ENCODE results near the gene KRT85.

KRT85 gene

DNA sequence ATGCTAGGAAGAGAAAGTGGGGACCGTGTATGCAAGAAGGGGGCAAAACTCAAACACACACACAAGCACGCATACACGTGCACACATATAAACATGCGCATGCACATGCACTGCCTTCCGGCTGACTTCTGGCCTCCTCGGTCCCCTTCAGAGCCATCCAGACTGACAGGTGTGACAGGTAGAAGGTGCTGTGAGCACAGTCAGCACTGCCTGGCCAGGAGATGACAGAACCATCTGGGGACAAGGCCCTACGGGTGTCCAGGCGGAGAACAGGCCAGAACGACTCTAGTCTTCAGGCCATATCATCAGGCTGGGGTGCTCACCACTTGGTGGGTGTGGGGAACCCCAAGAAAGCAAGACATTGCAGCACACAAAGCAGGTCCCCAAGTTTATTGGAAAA, 53.4 kb downstream of the KRT85 start:
- no peak for DNase-seq (ENCODE audit: low read depth)
- H3K4me3 ChIP-seq (ENCODE audit: control insufficient read depth, low read depth, low read length) = no peak overlapping the region
- TF ChIP-seq, protein P1, sequence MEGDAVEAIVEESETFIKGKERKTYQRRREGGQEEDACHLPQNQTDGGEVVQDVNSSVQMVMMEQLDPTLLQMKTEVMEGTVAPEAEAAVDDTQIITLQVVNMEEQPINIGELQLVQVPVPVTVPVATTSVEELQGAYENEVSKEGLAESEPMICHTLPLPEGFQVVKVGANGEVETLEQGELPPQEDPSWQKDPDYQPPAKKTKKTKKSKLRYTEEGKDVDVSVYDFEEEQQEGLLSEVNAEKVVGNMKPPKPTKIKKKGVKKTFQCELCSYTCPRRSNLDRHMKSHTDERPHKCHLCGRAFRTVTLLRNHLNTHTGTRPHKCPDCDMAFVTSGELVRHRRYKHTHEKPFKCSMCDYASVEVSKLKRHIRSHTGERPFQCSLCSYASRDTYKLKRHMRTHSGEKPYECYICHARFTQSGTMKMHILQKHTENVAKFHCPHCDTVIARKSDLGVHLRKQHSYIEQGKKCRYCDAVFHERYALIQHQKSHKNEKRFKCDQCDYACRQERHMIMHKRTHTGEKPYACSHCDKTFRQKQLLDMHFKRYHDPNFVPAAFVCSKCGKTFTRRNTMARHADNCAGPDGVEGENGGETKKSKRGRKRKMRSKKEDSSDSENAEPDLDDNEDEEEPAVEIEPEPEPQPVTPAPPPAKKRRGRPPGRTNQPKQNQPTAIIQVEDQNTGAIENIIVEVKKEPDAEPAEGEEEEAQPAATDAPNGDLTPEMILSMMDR (conservative IDR thresholded peaks at IDR 0.05; ENCODE audit: control insufficient read depth, insufficient read depth, low read depth, low read length) = no peak

DNA sequence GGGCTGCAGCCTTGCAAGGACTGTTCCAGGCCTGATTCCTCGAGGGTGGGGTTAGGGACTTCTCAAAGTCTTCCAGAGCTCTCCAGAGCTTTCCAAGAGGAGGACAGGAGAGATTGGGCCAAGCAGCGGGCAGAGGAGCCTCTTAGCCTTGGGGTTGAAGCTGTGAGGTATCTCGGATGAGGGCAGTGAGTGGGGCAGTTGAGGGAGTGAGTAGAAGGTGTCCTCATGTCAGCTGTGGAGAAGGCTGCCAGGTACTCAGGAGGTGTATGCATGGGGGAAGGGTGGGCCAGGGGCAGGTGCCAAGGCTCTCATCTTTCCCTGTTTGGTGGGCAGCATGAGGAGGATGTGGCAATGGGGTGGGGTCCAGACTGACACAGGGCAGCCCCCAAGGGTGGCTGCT, 53.8 kb downstream of the KRT85 start:
- DNase-seq (ENCODE audit: low read depth) = no peak
- TF ChIP-seq, protein P1 (conservative IDR thresholded peaks at IDR 0.05; ENCODE audit: control insufficient read depth, insufficient read depth, low read depth, low read length) = no peak
- H3K4me3 ChIP-seq (ENCODE audit: control insufficient read depth, low read depth, low read length) = no peak overlapping the region

DNA sequence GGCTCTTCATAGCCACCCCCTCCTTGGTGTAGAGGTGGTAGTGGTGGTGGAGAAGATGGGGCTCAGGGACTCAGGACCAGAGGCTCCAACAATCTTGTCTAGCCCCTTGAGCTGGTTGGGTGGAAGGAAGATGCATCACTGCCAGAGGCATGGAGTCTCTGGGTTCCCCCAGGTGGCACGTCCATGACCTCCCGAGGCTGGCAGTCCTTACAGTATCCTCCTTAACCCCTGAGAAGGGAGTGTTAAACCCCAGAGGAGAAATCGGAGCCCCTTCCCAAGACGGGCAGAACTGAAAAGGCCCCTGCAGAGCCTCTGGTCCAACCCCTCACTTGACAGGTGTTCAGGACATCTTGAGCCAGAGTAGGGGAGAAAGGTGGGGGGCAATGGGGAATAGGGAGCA, 55.2 kb downstream of the KRT85 start:
- TF ChIP-seq, protein P1 (conservative IDR thresholded peaks at IDR 0.05; ENCODE audit: control insufficient read depth, insufficient read depth, low read depth, low read length) = no peak
- DNase-seq (ENCODE audit: low read depth) = no peak

DNA sequence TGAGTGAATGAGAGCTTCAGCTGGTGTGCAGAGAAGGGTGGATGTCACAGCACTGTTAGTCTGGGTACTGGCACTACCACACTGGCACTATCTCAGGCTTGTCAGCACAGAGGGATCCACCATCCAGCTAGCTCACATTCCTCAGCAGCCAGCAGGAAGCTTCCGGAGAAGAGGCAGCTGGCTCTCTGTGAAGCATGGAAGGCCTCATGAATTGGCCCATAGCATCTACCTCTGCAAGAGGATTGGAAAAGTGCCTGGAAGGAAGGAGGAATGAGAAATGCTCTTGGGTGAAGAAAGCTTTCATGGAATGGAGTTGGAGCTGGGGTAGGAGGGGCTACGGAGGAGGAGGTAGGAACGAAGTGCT, 56.0 kb downstream of the KRT85 start:
- TF ChIP-seq, protein P1 (conservative IDR thresholded peaks at IDR 0.05; ENCODE audit: control insufficient read depth, insufficient read depth, low read depth, low read length) = no peak
- no peak for DNase-seq (ENCODE audit: low read depth)
- H3K4me3 ChIP-seq (ENCODE audit: control insufficient read depth, low read depth, low read length) = no peak overlapping the region

More for the DNA sequence above, 55.2 kb downstream of the KRT85 start:
- H3K4me3 ChIP-seq (ENCODE audit: control insufficient read depth, low read depth, low read length) = no peak overlapping the region

DNA sequence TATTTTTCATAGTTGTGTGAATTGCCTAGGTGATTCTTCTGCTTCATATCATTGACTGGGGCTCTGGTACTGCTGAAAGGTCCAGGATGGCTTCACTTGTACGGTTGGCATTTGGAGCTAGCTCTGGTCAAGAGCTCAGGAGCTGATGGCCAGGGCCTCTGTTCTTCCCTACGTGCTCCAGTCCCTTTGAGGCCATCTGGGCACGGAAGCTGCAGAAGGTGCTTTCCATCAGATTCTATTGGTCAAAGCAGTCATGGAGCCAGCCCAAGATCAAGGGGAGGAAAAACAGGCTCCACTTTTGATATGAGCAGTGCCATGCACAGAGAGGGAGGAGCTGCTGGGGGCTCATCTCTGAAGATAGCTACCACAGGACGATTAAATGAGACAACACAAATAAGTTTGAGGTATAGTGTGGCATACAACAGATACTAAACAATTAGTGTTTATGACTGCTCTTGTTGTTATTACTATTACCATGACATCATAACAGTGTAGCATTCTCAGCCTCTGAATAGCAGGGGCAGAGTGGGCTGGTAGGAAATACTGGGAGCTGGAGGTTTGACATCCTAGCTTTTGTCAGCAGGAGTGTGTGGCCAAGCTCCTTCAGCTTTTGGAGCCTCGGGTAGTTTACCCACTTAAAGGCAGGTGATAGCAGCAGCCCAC, 56.5 kb downstream of the KRT85 start:
- TF ChIP-seq, protein P1 (conservative IDR thresholded peaks at IDR 0.05; ENCODE audit: control insufficient read depth, insufficient read depth, low read depth, low read length) = no peak
- no peak for DNase-seq (ENCODE audit: low read depth)
- no peak overlapping the region for H3K4me3 ChIP-seq (ENCODE audit: control insufficient read depth, low read depth, low read length)
